Naive thymus-derived CD4-positive, alpha-beta T cell (primary cell): ENCODE measurements around the gene NCAM2. TPM values are rescaled to one million over a fixed set of nuclear protein-coding genes. Genes with fewer than 3 reads are reported as not detected.

Source experiments
- ATAC-seq: fragments of 150-1000 bp; cut with Tn5 transposase; 2 replicates; pipeline ENCODE4 v1.10.0; 2021; ENCODE audit warnings: mild to moderate bottlenecking, moderate library complexity
- CTCF ChIA-PET: fragments of 350-600 bp; sonication (Branson Sonifier 250); formaldehyde crosslinking; loops from one replicate; lab custom pipeline; 2021; ENCODE audit warnings: antibody characterized with exemption; lab: Charles Lee
- POLR2A ChIA-PET: fragments of 350-600 bp; sonication (Branson Sonifier 250); formaldehyde crosslinking; loops from one replicate; lab custom pipeline; 2021; ENCODE audit warnings: antibody characterized with exemption, inconsistent platforms; lab: Charles Lee
- DNase-seq, 9 donors: peaks; one replicate each; pipeline versions ENCODE4 v3.0.0 to v3.0.0-alpha.2; 2020 to 2022; ENCODE audit warnings: mixed read lengths in 1 of 9
- H3K27ac ChIP-seq: one replicate; pipeline ENCODE4 v1.7.0; 2013; ENCODE audit warnings: mild to moderate bottlenecking, low read depth, low read length, moderate library complexity
- H3K27me3 ChIP-seq, 2 donors: one replicate each; pipeline ENCODE4 v1.7.0; 2013; ENCODE audit warnings: low read length in 2 of 2, mild to moderate bottlenecking in 2 of 2, moderate library complexity in 2 of 2; ENCODE audit not compliant: control insufficient read depth in 2 of 2, insufficient read depth in 2 of 2
- H3K36me3 ChIP-seq, 3 experiments: 1 replicate in 2 of 3; 2 replicates in 1 of 3; pipeline ENCODE4 v1.7.0; 2013; ENCODE audit warnings: low read length in 3 of 3, mild to moderate bottlenecking in 3 of 3, moderate library complexity in 1 of 3; ENCODE audit not compliant: insufficient read depth in 3 of 3, control insufficient read depth in 2 of 3
- H3K4me1 ChIP-seq, 2 donors: one replicate each; pipeline ENCODE4 v1.7.0; 2013; ENCODE audit warnings: low read length in 2 of 2, mild to moderate bottlenecking in 2 of 2, moderate library complexity in 1 of 2; ENCODE audit not compliant: control insufficient read depth in 2 of 2, insufficient read depth in 2 of 2
- H3K4me3 ChIP-seq: 2 replicates; pipeline ENCODE4 v1.7.0; 2013; ENCODE audit warnings: mild to moderate bottlenecking, low read length
- H3K9me3 ChIP-seq, 3 experiments: 1 replicate in 2 of 3; 2 replicates in 1 of 3; pipeline ENCODE4 v1.7.0; 2013; ENCODE audit warnings: low read length in 3 of 3; ENCODE audit not compliant: control insufficient read depth in 2 of 3
- H3K27ac Mint-ChIP-seq, 9 donors: one replicate each; pipeline ENCODE4 v1.8.0; 2020 to 2022; ENCODE audit warnings: mixed read lengths in 9 of 9, mild to moderate bottlenecking in 8 of 9, moderate library complexity in 5 of 9, inconsistent platforms in 2 of 9
- H3K27me3 Mint-ChIP-seq, 5 donors: one replicate each; pipeline ENCODE4 v1.8.0; 2021 to 2022; ENCODE audit warnings: mixed read lengths in 5 of 5, mild to moderate bottlenecking in 1 of 5
- H3K36me3 Mint-ChIP-seq, 5 donors: one replicate each; pipeline ENCODE4 v1.8.0; 2020 to 2022; ENCODE audit warnings: mixed read lengths in 5 of 5, mild to moderate bottlenecking in 3 of 5, inconsistent platforms in 1 of 5
- H3K4me1 Mint-ChIP-seq, 7 donors: one replicate each; pipeline ENCODE4 v1.8.0; 2020 to 2022; ENCODE audit warnings: mixed read lengths in 7 of 7, mild to moderate bottlenecking in 3 of 7, inconsistent platforms in 1 of 7
- H3K4me3 Mint-ChIP-seq, 10 donors: one replicate each; pipeline ENCODE4 v1.8.0; 2020 to 2022; ENCODE audit warnings: mild to moderate bottlenecking in 10 of 10, mixed read lengths in 10 of 10, moderate library complexity in 6 of 10, inconsistent platforms in 2 of 10
- H3K9me3 Mint-ChIP-seq, 11 donors: one replicate each; pipeline ENCODE4 v1.8.0; 2020 to 2022; ENCODE audit warnings: mixed read lengths in 11 of 11, mild to moderate bottlenecking in 4 of 11, inconsistent platforms in 1 of 11, moderate library complexity in 1 of 11
- intact Hi-C, 2 donors: fragments of 100-400 bp; cut with micrococcal nuclease; formaldehyde crosslinking; loops; one replicate each; pipeline ENCODE4 v1.15.1; 2023
- polyA plus RNA-seq, 2 donors: library from polyadenylated mRNA; unstranded; fragments of 300-500 nt; fragmentation: Illumina TruSeq; gene quantifications; one replicate each; pipeline ENCODE4 v1.2.3, GENCODE V29; 2021
- total RNA-seq, 6 experiments: library from RNA in 5 of 6; stranded (reverse) in 5 of 6; gene quantifications; 1 replicate in 5 of 6; 2 replicates in 1 of 6; pipeline ENCODE4 v1.2.3 and lab custom pipeline; 2021 to 2026

Gene NCAM2
- total and polyA plus RNA-seq, 7 experiments from 2014 or later, result 0.07 TPM; not detected in 6

DNA sequence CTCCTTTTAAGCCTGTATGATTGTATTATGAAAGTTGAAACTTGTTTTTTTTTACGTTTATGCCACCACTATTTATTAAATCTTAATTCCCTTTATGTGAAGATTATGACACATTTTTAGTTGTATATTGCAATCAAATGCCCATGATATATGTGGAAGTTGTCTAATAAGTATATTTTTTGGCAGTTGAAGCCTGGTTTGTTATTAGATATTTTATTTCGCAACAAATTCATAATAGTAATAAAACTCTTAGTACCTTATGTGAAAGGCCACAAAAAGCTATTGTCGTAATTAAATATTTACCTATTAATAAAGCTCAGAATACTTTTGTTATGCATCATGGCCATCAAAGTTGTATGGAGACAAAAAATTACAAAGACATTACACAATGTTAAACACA is 386.8 kb downstream of the NCAM2 start:
- Mint-ChIP-seq H3K9me3 (peaks cover 0 to 21% (median 2%) of the 10 kb centered on the region in 11 donors), H3K4me1 (no peaks in the 10 kb centered on the region), H3K36me3 (no peaks in the 10 kb centered on the region), H3K27ac (no peak overlapping the region), H3K4me3 (no peak overlapping the region), H3K27me3 (no peaks in the 10 kb centered on the region)
- DNase-seq (no peak), ATAC-seq (no peak)
- no peaks in the 10 kb centered on the region for H3K36me3 ChIP-seq
- ChIA-PET POLR2A (no interaction called here), CTCF (no interaction called here)
- H3K9me3 ChIP-seq, result no peaks in the 10 kb centered on the region
- no peaks in the 10 kb centered on the region for H3K4me1 ChIP-seq
- H3K27me3 ChIP-seq, result no peaks in the 10 kb centered on the region
- H3K27ac ChIP-seq, result no peak overlapping the region
- intact Hi-C loops, result no loop called here
- H3K4me3 ChIP-seq, result no peak overlapping the region

DNA sequence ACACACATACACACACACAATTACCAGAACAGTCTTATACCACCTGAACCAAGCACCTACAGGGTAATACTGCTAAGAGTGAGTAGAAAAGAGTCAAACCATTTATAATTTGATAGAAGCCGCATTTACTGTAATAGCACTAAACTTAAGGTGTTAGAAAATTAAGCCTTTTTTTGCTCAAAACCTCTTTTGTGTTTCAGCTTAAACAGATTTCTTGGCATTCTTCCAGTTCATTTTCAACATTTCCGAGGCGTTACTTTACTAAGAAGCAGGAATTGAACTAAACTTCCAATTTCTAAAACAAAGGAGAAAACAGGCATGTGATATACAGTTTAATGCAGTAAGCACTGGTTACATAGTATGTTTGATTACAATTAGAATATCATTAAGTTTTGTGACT is 387.2 kb downstream of the NCAM2 start:
- Mint-ChIP-seq H3K27me3 (no peaks in the 10 kb centered on the region), H3K4me3 (no peak overlapping the region), H3K36me3 (no peaks in the 10 kb centered on the region), H3K9me3 (peaks cover 0 to 21% (median 3%) of the 10 kb centered on the region in 11 donors), H3K27ac (no peak overlapping the region), H3K4me1 (no peaks in the 10 kb centered on the region)
- ATAC-seq, result no peak
- Histone ChIP-seq H3K27ac (no peak overlapping the region), H3K9me3 (no peaks in the 10 kb centered on the region), H3K36me3 (no peaks in the 10 kb centered on the region), H3K4me3 (no peak overlapping the region), H3K4me1 (no peaks in the 10 kb centered on the region), H3K27me3 (no peaks in the 10 kb centered on the region)
- no peak for DNase-seq
- POLR2A ChIA-PET, result no interaction called here
- CTCF ChIA-PET, result no interaction called here
- intact Hi-C loops, result no loop called here

DNA sequence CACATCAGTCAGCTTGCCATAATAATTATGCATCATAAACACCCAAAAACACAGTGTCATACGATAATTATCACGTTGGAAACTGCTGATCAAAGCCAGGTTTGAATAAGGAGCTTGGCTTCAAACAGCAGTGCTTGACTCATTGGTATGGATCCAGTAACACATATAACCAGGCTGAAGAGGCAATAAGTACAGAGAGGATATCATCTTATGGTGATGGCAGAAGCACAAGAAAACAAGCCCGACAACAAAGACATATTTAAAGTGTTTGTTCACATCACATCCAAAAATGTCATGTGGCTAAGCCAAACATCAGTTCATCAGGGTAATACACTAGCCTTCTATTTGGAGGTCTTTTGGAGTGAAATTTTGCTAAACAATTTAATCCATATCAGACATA is 389.7 kb downstream of the NCAM2 start:
- H3K27me3 Mint-ChIP-seq, result no peaks in the 10 kb centered on the region
- CTCF ChIA-PET, result no interaction called here
- H3K4me3 Mint-ChIP-seq, result no peak overlapping the region
- peaks cover 0 to 16% (median 2%) of the 10 kb centered on the region in 11 donors for H3K9me3 Mint-ChIP-seq
- DNase-seq (no peak), ATAC-seq (no peak)
- POLR2A ChIA-PET, result no interaction called here
- H3K4me3 ChIP-seq, result no peak overlapping the region
- H3K27ac ChIP-seq, result no peak overlapping the region
- no peaks in the 10 kb centered on the region for H3K9me3 ChIP-seq
- no peaks in the 10 kb centered on the region for H3K4me1 Mint-ChIP-seq
- no peaks in the 10 kb centered on the region for H3K27me3 ChIP-seq
- no peaks in the 10 kb centered on the region for H3K36me3 Mint-ChIP-seq
- no peak overlapping the region for H3K27ac Mint-ChIP-seq
- intact Hi-C loops, result no loop called here
- no peaks in the 10 kb centered on the region for H3K36me3 ChIP-seq
- no peaks in the 10 kb centered on the region for H3K4me1 ChIP-seq

DNA sequence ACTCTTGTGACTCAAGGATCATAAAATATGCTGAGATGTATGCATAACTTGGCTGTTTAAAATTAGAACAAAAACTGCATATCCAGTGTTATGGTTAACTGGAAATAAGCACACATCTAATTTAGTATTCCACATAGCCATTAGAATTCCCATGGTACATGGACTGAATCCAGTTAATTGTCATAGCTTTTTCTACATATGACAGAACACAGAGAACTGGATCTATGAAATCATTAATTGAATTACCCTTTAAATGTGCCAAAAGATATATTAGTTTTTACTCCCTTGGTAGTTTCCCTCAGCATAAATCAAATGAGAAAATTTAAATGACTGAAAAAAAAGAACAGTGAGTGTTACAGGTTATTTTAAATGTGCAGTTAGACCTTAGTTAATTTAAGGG is 395.9 kb downstream of the NCAM2 start:
- H3K27me3 Mint-ChIP-seq, result no peaks in the 10 kb centered on the region
- intact Hi-C loops, result no loop called here
- Histone ChIP-seq H3K36me3 (no peaks in the 10 kb centered on the region), H3K4me1 (no peaks in the 10 kb centered on the region), H3K27me3 (no peaks in the 10 kb centered on the region), H3K27ac (no peak overlapping the region), H3K9me3 (peaks cover 0 to 9% (median 0%) of the 10 kb centered on the region in 3 experiments), H3K4me3 (no peak overlapping the region)
- H3K36me3 Mint-ChIP-seq, result no peaks in the 10 kb centered on the region
- no peak for DNase-seq
- H3K27ac Mint-ChIP-seq, result no peak overlapping the region
- no peak for ATAC-seq
- ChIA-PET CTCF (no interaction called here), POLR2A (no interaction called here)
- peaks cover 2 to 22% (median 10%) of the 10 kb centered on the region in 11 donors for H3K9me3 Mint-ChIP-seq
- H3K4me1 Mint-ChIP-seq, result no peaks in the 10 kb centered on the region
- no peak overlapping the region for H3K4me3 Mint-ChIP-seq

DNA sequence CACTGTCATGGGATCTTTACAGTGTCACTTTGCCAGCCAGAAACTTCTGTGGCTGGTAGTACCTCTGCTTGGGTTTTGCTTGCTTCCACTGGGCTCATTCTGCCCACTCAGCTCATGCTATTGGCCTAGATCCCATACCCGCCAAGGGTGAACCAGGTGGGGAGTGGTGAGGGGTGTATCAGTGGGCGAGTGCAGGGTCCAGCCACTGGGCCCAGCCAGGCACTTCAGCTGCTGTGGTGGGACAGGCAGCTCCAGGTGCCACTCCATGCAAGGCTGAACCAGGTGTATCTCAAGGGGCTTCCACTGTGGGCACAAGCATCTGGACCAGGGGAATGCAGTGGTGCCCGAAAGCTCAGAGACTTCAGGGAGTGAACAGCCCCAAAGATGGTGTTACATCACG is 398.2 kb downstream of the NCAM2 start:
- intact Hi-C loops, result no loop called here
- POLR2A ChIA-PET, result no interaction called here

DNA sequence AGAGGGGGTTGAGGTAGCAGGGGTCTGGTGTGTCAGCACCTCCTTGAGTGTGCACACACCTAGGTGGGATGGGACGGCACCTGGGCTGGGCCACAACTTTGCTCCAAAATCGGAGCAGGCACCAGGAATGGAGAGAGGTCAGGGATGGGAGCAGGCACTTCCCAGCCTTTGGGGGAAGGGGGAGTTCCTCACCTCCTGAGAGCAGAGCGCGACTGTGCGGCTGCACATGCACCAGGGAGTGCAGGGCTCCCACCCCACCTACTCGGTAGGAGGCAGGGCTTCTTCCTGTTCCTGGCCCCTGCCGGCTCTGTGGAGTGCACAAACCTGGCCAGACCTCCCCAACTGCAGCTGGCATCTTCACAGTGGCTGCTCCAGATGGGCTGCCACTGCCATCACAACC is 399.3 kb downstream of the NCAM2 start:
- Mint-ChIP-seq H3K27me3 (no peaks in the 10 kb centered on the region), H3K9me3 (peaks cover 3 to 26% (median 11%) of the 10 kb centered on the region in 11 donors), H3K27ac (no peak overlapping the region), H3K4me3 (no peak overlapping the region), H3K4me1 (no peaks in the 10 kb centered on the region), H3K36me3 (no peaks in the 10 kb centered on the region)
- H3K27me3 ChIP-seq, result no peaks in the 10 kb centered on the region
- no peaks in the 10 kb centered on the region for H3K4me1 ChIP-seq
- CTCF ChIA-PET, result no interaction called here
- DNase-seq (no peak), ATAC-seq (no peak)
- H3K27ac ChIP-seq, result no peak overlapping the region
- intact Hi-C loops, result no loop called here
- POLR2A ChIA-PET, result no interaction called here
- peaks cover 0 to 9% (median 0%) of the 10 kb centered on the region in 3 experiments for H3K9me3 ChIP-seq
- H3K36me3 ChIP-seq, result no peaks in the 10 kb centered on the region
- H3K4me3 ChIP-seq, result no peak overlapping the region

More for the DNA sequence above, 398.2 kb downstream of the NCAM2 start:
- H3K9me3 Mint-ChIP-seq, result peaks cover 2 to 19% (median 10%) of the 10 kb centered on the region in 11 donors
- Histone ChIP-seq H3K36me3 (no peaks in the 10 kb centered on the region), H3K4me1 (no peaks in the 10 kb centered on the region), H3K27ac (no peak overlapping the region), H3K4me3 (no peak overlapping the region), H3K27me3 (no peaks in the 10 kb centered on the region), H3K9me3 (peaks cover 0 to 9% (median 0%) of the 10 kb centered on the region in 3 experiments)
- H3K4me3 Mint-ChIP-seq, result no peak overlapping the region
- no peak for ATAC-seq
- CTCF ChIA-PET, result no interaction called here
- no peaks in the 10 kb centered on the region for H3K36me3 Mint-ChIP-seq
- no peaks in the 10 kb centered on the region for H3K27me3 Mint-ChIP-seq
- H3K4me1 Mint-ChIP-seq, result no peaks in the 10 kb centered on the region
- H3K27ac Mint-ChIP-seq, result no peak overlapping the region
- DNase-seq, result no peak

DNA sequence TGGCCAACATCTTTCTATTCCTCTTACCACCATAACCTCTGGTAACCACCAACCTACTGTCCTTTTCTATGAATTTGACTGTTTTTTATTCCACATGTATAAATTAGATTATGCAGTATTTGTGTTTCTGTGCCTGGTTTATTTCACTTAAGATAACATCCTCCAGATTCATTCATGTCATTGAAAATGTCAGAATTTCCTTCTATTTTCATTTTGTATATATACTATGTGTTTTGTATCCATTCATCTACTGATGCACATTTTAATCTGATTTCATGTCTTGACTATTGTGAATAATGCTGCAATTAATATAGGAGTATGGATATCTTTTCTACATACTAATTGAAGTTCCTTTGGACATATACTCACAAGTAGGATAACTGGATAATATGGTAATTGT is 403.2 kb downstream of the NCAM2 start:
- H3K27ac ChIP-seq, result no peak overlapping the region
- ATAC-seq (no peak), DNase-seq (no peak)
- H3K4me3 Mint-ChIP-seq, result no peak overlapping the region
- no peaks in the 10 kb centered on the region for H3K36me3 ChIP-seq
- H3K36me3 Mint-ChIP-seq, result no peaks in the 10 kb centered on the region
- POLR2A ChIA-PET, result no interaction called here
- no peak overlapping the region for H3K4me3 ChIP-seq
- H3K9me3 Mint-ChIP-seq, result peaks cover 4 to 22% (median 7%) of the 10 kb centered on the region in 11 donors
- H3K27me3 ChIP-seq, result no peaks in the 10 kb centered on the region
- H3K27me3 Mint-ChIP-seq, result no peaks in the 10 kb centered on the region
- no peaks in the 10 kb centered on the region for H3K4me1 ChIP-seq
- H3K27ac Mint-ChIP-seq, result no peak overlapping the region
- CTCF ChIA-PET, result no interaction called here
- no peaks in the 10 kb centered on the region for H3K4me1 Mint-ChIP-seq
- intact Hi-C loops, result no loop called here
- peaks cover 0 to 4% (median 0%) of the 10 kb centered on the region in 3 experiments for H3K9me3 ChIP-seq
